PC-9 (cell line): Measurements from ENCODE around the gene MTOR. TPM values are rescaled to one million over a fixed set of nuclear protein-coding genes. Genes with fewer than 3 reads are reported as not detected.

ENCODE experiments used
- BruUV-seq: library from RNA; stranded (reverse); fragments of 400-500 nt; replicated peaks from 2 replicates; lab custom pipeline; 2021; lab: Mats Ljungman, UMichigan
- CTCF ChIA-PET: fragments of 300-600 bp; sonication (Branson Sonifier 250); formaldehyde crosslinking; loops from one replicate; lab custom pipeline; 2022; ENCODE audit warnings: antibody characterized with exemption; lab: Charles Lee
- POLR2A ChIA-PET: fragments of 300-600 bp; sonication (Branson Sonifier 250); formaldehyde crosslinking; loops from one replicate; lab custom pipeline; 2022; ENCODE audit warnings: antibody characterized with exemption; ENCODE audit not compliant: unreplicated experiment; lab: Charles Lee
- DNase-seq, 2 experiments: peaks; one replicate each; pipeline versions ENCODE4 v3.0.0 to v3.0.0-alpha.2; 2015 to 2022; ENCODE audit warnings: mixed read lengths in 1 of 2
- H2AFZ ChIP-seq: fragments of 200-600 bp; sonication (generic); 2 replicates; pipeline ENCODE4 v1.8.1; 2017; ENCODE audit warnings: antibody characterized with exemption
- H3F3A ChIP-seq: fragments of 200-600 bp; sonication (generic); 2 replicates; pipeline ENCODE4 v1.8.1; 2017; ENCODE audit warnings: antibody characterized with exemption, mild to moderate bottlenecking, low read depth; ENCODE audit not compliant: insufficient read depth
- H3K27ac ChIP-seq: fragments of 200-600 bp; sonication (generic); 2 replicates; pipeline ENCODE4 v1.6.1; 2016; ENCODE audit warnings: mixed run types
- H3K27me3 ChIP-seq: fragments of 200-600 bp; sonication (generic); 2 replicates; pipeline ENCODE4 v1.6.1; 2016; ENCODE audit warnings: low read depth, mixed run types; ENCODE audit not compliant: insufficient read depth
- H3K36me3 ChIP-seq: fragments of 200-600 bp; sonication (generic); 2 replicates; pipeline ENCODE4 v1.6.1; 2016; ENCODE audit warnings: low read depth, mixed run types
- H3K4me1 ChIP-seq: fragments of 200-600 bp; sonication (generic); replicated peaks from 2 replicates; pipeline ENCODE4 v1.6.1; 2016; ENCODE audit warnings: mixed run types; ENCODE audit not compliant: insufficient read depth
- H3K4me2 ChIP-seq: fragments of 200-600 bp; sonication (generic); 2 replicates; pipeline ENCODE4 v1.6.1; 2017; ENCODE audit warnings: mixed run types
- H3K4me3 ChIP-seq: fragments of 200-600 bp; sonication (generic); 2 replicates; pipeline ENCODE4 v1.6.1; 2016; ENCODE audit warnings: mixed run types
- H3K79me2 ChIP-seq: fragments of 200-600 bp; sonication (generic); 2 replicates; pipeline ENCODE4 v1.6.1; 2017; ENCODE audit warnings: low read depth, mixed run types
- H3K9me2 ChIP-seq: fragments of 200-600 bp; sonication (generic); 2 replicates; pipeline ENCODE4 v1.8.1; 2017; ENCODE audit warnings: mild to moderate bottlenecking; ENCODE audit not compliant: insufficient read depth
- H3K9me3 ChIP-seq: fragments of 200-600 bp; sonication (generic); 2 replicates; pipeline ENCODE4 v1.8.1; 2016; ENCODE audit warnings: low read depth; ENCODE audit not compliant: insufficient read depth
- H4K20me1 ChIP-seq: fragments of 200-600 bp; sonication (generic); 2 replicates; pipeline ENCODE4 v1.8.1; 2017; ENCODE audit not compliant: insufficient read depth
- EZH2 ChIP-seq: fragments of 200-600 bp; sonication (generic); IDR thresholded peaks from 2 replicates; pipeline ENCODE4 v1.8.0; 2017; ENCODE audit warnings: antibody characterized with exemption, low read depth
- intact Hi-C: fragments of 100-400 bp; cut with micrococcal nuclease; formaldehyde crosslinking; loops from one replicate; pipeline ENCODE4 v1.10.0; 2022; ENCODE audit not compliant: unreplicated experiment
- total RNA-seq: library from RNA; stranded (reverse); gene quantifications from 2 replicates; pipeline ENCODE4 v1.2.3, GENCODE V29; 2021
- TF ChIP-seq, protein P1 (sequence below): fragments of 200-600 bp; sonication (generic); conservative IDR thresholded peaks from 2 replicates; pipeline ENCODE4 v1.6.1; 2017; ENCODE audit warnings: mixed run types, antibody characterized with exemption, mild to moderate bottlenecking, moderate library complexity

MTOR gene
- total RNA-seq, 1 experiment from 2014 or later, result 37.4 TPM

DNA sequence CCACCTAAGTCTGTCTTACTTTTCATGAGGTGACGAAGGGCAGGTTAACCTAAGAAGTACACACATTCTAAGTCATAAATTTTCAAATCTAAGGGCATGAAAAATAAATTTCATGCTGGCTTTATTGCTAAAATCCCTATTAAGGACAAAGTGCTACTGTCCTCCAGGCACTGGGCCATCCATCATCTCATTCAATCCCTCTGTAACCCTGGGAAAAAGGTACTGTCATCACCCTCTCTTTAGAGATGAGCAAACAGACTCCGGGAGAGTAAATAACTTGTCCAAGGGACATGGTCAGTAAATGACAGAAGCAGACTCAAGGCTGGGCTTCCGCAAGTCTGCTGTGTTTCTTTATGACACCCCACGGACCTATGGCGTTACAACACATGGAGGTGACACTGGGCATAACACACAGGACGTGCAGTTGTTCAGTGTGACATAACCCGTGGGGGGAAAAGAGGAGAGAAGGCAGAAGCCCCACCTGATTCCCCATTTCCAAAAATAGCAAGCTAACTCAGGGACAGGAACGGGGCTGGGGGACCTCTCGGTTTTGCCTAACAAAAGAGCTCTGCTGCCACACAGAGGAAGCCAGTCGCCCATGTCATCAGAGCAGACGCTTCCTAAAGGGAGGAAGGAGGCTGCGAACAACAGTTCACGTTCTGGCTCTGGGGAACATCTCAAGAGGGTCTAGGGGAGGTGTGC, 190.0 kb downstream of the MTOR start:
- no peaks in the 10 kb centered on the region for H4K20me1 ChIP-seq
- H3K9me2 ChIP-seq, result no peaks in the 10 kb centered on the region
- H3K27ac ChIP-seq, result no peak overlapping the region
- no peaks in the 10 kb centered on the region for H3K9me3 ChIP-seq
- H3K4me3 ChIP-seq, result no peak overlapping the region
- no peak for TF ChIP-seq EZH2
- TF ChIP-seq, protein P1, sequence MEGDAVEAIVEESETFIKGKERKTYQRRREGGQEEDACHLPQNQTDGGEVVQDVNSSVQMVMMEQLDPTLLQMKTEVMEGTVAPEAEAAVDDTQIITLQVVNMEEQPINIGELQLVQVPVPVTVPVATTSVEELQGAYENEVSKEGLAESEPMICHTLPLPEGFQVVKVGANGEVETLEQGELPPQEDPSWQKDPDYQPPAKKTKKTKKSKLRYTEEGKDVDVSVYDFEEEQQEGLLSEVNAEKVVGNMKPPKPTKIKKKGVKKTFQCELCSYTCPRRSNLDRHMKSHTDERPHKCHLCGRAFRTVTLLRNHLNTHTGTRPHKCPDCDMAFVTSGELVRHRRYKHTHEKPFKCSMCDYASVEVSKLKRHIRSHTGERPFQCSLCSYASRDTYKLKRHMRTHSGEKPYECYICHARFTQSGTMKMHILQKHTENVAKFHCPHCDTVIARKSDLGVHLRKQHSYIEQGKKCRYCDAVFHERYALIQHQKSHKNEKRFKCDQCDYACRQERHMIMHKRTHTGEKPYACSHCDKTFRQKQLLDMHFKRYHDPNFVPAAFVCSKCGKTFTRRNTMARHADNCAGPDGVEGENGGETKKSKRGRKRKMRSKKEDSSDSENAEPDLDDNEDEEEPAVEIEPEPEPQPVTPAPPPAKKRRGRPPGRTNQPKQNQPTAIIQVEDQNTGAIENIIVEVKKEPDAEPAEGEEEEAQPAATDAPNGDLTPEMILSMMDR, result no peak
- H3F3A ChIP-seq, result no peaks in the 10 kb centered on the region
- intact Hi-C loops, result no loop called here
- no peak overlapping the region for H2AFZ ChIP-seq
- H3K4me1 ChIP-seq, result no peaks in the 10 kb centered on the region
- ChIA-PET POLR2A (no interaction called here), CTCF (interaction anchor here (0.9 kb wide), 1 partner anchor 11 kb away, joined by 4 read pairs; no protein-coding TSS in a partner anchor)
- no peak overlapping the region for H3K4me2 ChIP-seq
- H3K27me3 ChIP-seq, result no peaks in the 10 kb centered on the region
- BruUV-seq, result no TSS peak
- no peaks in the 10 kb centered on the region for H3K79me2 ChIP-seq
- H3K36me3 ChIP-seq, result no peaks in the 10 kb centered on the region
- no peak for DNase-seq

DNA sequence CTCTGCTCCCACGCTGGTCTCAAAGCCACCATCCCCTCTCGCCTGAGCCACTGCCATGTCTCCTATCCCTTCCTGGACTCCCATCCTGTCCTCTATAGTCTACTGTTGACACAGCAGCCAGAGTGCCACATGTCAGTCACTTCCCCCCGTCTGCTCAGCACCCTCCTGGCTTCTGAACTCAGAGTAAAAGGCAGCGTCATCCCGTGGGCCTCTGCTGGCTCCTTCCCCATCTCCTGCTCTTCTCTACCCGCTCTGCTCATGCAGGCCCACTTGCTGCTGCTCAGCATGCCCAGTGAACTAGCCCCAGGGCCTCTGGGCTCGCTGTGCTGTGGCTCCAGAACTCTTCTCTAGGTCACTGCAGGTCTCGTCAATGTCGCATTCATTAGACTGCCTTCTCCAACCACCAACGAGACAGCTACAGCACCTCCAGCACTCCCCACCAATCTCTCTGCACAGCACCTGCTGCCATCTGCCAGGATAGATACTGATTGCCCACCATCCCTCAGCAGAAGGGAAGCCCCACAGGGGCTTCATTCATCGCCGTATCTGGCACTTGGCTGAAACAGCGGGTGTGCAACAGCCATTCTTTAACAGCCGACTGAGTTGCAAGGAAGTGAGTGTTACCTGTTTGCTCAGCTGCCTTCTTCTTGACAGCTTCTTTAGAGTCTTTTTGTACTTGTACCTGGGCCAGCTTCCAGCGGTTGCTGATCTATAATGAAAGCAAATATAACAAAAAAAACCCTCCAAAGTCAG, 190.7 kb downstream of the MTOR start:
- Histone ChIP-seq H3K9me2 (no peaks in the 10 kb centered on the region), H3F3A (no peaks in the 10 kb centered on the region), H2AFZ (no peak overlapping the region), H3K79me2 (no peaks in the 10 kb centered on the region), H3K4me1 (no peaks in the 10 kb centered on the region), H3K4me3 (no peak overlapping the region), H3K27ac (no peak overlapping the region), H3K9me3 (no peaks in the 10 kb centered on the region), H3K36me3 (no peaks in the 10 kb centered on the region), H4K20me1 (no peaks in the 10 kb centered on the region), H3K4me2 (no peak overlapping the region), H3K27me3 (no peaks in the 10 kb centered on the region)
- DNase-seq, result no peak
- no TSS peak for BruUV-seq
- TF ChIP-seq EZH2, result no peak
- TF ChIP-seq, protein P1, result no peak
- intact Hi-C loops, result no loop called here
- ChIA-PET POLR2A (no interaction called here), CTCF (no interaction called here)

- no TSS peak for BruUV-seq
- CTCF ChIA-PET, result no interaction called here
- no peaks in the 10 kb centered on the region for H3K79me2 ChIP-seq
- no peaks in the 10 kb centered on the region for H4K20me1 ChIP-seq
- no peak overlapping the region for H3K27ac ChIP-seq
- no peaks in the 10 kb centered on the region for H3K27me3 ChIP-seq
- no peaks in the 10 kb centered on the region for H3K4me1 ChIP-seq
- no peak overlapping the region for H3K4me3 ChIP-seq
- intact Hi-C loops, result no loop called here
- no peaks in the 10 kb centered on the region for H3K9me3 ChIP-seq
- no peaks in the 10 kb centered on the region for H3K36me3 ChIP-seq
- no peak overlapping the region for H2AFZ ChIP-seq
- H3K9me2 ChIP-seq, result no peaks in the 10 kb centered on the region
- no peak for DNase-seq
- no peak overlapping the region for H3K4me2 ChIP-seq
- no peaks in the 10 kb centered on the region for H3F3A ChIP-seq
- TF ChIP-seq, protein P1, result no peak
- no peak for TF ChIP-seq EZH2
- POLR2A ChIA-PET, result no interaction called here
Observed at GRCh38 chr1:11070876-11071275, 191.5 kb downstream of the MTOR start.
